Endothelial cell of umbilical vein (primary cell): Measurements from ENCODE around the gene RFX2.

Source experiments
- CTCF ChIP-seq, 2 donors: IDR thresholded peaks; 1 replicate in 1 of 2; 2 replicates in 1 of 2; pipeline ENCODE4 v1.5.1; 2011; ENCODE audit warnings: low read length in 2 of 2, mild to moderate bottlenecking in 2 of 2, moderate library complexity in 2 of 2, control low read depth in 1 of 2, inconsistent platforms in 1 of 2, low read depth in 1 of 2; ENCODE audit not compliant: insufficient read depth in 1 of 2; ENCODE audit errors: extremely low read depth in 1 of 2
- MYC ChIP-seq: IDR thresholded peaks from one replicate; pipeline ENCODE4 v1.6.1; 2011; ENCODE audit warnings: mild to moderate bottlenecking, low read depth, low read length

GRCh38 chr19:6098574-6098973, 11.7 kb downstream of the RFX2 start:
- TF ChIP-seq CTCF (IDR thresholded peaks at IDR 0.05; ENCODE audit: extremely low read depth in 1 of 2, insufficient read depth in 1 of 2, low read depth in 1 of 2, low read length in 2 of 2), result no peak
- no peak for TF ChIP-seq MYC
